Activated T-cell treated with anti-CD3 and anti-CD28 coated beads for 4 hours (primary cell): ENCODE measurements around the gene CCDC102B.
"Not testable (repeated sequence)": the region's sequence is repeated elsewhere in the genome, so short reads cannot be mapped to it uniquely, and the experiment has no call there.

Source experiments
- DNase-seq: peaks from one replicate; pipeline ENCODE4 v3.0.0-alpha.2; 2020

The CCDC102B gene

DNA sequence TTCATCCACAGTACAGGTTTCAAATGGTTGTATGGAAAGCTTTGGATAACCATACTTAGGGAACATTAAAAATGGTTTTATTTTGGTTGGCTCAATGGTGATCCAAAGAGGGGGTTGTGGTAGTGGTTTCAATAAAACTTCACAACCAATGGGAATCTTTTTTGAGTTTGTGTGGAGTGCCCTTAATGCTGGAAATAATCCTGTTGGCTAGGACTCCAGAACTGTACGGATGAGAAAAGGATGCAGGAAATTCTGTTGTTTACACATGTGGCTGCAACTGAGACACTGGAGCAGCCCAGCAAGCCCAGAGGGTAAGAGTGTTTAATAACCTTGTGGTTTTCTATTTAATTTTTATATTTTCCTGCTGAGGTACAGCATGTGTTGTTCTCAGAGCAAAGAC is at the start of gene CCDC102B:
TSS of gene CCDC102B (plus strand) at position 210 of the 400 bp plus-strand sequence. CDS start 38,684 bp downstream, outside the sequence.
- DNase-seq = no peak

- no peak for DNase-seq
These were observed 40.8 kb upstream of the CCDC102B start for GRCh38 chr18:68757126-68757525.

GRCh38 chr18:68759308-68759707 is 38.6 kb upstream of the CCDC102B start:
- DNase-seq = no peak

DNA sequence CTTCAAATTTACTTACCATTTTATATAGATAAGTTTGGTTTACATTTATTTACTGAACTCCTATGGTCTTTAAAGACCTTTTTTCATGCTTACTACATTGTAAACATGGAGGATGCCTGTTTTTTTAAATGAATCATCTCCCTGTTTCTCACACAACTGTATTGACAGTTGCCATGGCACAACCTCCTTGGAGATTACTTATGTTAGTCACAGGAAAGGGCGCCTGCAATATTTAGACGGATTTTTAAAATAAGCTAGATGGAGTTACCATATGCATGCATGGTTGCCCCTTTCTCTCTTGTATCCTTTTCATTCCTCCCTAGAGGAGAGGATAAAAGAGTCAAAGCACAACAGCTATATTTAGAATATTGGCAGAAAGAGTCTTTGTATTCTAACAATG is 34.8 kb upstream of the CCDC102B start:
- no peak for DNase-seq

DNA sequence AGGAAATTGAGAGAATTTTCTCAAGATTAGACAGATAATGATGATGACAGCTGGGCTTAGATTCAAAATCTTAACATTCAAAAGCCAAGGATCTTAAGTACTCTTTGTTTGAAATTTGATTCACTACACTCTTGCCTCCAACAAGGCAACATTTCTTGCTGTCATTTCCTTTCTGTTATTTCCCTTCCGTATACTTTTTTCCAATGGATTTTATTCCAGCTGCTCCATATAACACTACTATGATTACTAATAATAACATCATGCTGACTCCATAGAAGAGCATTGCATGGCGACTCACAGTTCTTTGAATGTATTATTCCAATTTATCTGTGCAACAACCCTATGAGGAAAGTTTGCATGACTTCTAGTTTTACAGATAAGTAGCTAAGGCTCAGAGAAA is 33.9 kb upstream of the CCDC102B start:
- no peak for DNase-seq

DNA sequence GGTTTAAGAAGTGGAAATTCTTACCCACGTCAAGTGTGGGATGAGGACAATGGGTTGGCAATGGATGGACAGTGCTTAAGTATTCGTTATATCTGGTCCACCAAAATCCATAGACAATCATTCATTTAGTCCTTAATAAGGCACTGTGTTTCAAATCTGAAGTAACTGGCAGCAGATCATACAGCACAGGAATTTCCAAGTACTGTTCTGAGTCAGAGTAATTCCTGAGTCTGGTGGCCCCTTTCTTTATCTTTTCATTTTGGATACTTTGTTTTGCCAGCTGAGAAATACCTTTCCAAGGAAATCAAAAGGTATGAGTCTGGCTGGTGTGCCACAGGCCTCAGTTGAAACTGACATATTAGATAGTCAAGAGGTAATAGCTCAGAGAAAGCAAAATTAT is 31.4 kb upstream of the CCDC102B start:
- no peak for DNase-seq

GRCh38 chr18:68769461-68769860 is 28.4 kb upstream of the CCDC102B start:
- DNase-seq = no peak

- DNase-seq = no peak
These were observed 25.6 kb upstream of the CCDC102B start for GRCh38 chr18:68772268-68772667.

- no peak for DNase-seq
These were observed 19.5 kb upstream of the CCDC102B start for GRCh38 chr18:68778280-68778886.

DNA sequence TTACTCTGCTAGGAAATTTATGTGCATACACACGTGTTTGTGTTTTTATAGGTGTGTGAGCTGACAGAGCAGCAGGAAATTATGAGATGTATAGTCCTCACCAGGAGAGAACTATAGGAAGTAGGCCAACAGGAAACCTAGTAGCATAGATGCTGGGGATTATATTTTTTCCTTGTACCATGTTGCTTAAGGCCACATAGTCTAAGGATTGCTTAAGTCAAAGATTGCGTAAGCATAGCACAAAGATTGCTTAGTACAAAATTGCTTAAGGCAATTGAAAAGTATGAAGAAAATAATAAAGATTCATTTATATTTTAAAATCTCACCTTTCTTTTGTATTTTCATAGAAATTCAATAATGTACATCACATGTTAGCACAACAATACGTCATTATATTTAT is 18.7 kb upstream of the CCDC102B start:
- no peak for DNase-seq

- no peak for DNase-seq
These were observed 16.9 kb upstream of the CCDC102B start for GRCh38 chr18:68780802-68781635.

GRCh38 chr18:68783506-68783905 is 14.4 kb upstream of the CCDC102B start:
- no peak for DNase-seq

- DNase-seq = no peak
These were observed 13.8 kb upstream of the CCDC102B start for GRCh38 chr18:68784071-68784470.

DNA sequence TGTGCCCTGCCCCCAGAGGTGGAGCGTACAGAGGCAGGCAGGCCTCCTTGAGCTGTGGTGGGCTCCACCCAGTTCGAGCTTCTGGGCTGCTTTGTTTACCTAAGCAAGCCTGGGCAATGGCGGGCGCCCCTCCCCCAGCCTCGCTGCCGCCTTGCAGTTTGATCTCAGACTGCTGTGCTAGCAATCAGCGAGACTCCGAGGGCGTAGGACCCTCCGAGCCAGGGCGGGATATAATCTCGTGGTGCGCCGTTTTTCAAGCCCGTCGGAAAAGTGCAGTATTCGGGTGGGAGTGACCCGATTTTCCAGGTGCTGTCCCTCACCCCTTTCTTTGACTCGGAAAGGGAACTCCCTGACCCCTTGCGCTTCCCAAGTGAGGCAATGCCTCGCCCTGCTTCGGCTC is 7.6 kb upstream of the CCDC102B start:
- not testable (repeated sequence) for DNase-seq

DNA sequence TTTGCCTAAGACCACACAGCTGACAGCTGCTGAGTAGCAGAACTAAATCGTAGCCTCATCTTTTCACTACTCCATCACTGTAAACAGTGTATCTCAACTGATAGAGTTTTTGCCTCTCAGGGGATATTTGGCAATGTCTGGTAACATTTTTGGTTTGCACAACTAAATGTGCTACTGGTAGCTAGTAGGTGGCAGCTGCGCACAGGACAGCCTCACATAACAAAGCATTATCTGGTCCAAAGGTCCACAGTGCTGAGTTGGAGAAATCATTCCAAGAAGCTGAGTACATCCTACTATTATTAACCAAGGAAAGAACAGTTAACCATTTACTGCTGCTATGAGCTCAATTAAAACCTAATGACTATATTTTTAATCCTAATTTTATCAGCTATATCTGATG is 6.1 kb upstream of the CCDC102B start:
- no peak for DNase-seq

DNA sequence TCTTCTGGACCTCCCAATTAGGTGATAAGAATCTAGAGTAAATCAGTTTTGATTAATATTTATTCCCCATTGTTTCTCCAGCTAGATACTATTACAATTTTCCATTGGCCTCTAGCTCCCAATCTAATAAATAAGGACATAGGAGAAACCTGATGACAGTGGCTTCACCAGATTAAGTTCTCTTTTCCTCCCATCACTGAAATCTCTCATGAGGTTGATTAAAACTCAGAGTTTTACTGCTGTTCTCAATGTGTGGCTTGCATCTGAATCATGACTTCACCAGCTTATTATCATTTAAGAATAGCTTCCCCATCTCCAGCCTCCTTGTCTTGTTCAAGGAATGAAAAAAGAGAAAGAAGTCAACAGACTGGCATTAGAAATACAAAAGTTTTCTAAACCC is 3.9 kb upstream of the CCDC102B start:
- no peak for DNase-seq

- no peak for DNase-seq
These were observed 767 bp upstream of the CCDC102B start for GRCh38 chr18:68796936-68797690.

GRCh38 chr18:68800075-68800474 is 2.2 kb downstream of the CCDC102B start:
- no peak for DNase-seq

DNA sequence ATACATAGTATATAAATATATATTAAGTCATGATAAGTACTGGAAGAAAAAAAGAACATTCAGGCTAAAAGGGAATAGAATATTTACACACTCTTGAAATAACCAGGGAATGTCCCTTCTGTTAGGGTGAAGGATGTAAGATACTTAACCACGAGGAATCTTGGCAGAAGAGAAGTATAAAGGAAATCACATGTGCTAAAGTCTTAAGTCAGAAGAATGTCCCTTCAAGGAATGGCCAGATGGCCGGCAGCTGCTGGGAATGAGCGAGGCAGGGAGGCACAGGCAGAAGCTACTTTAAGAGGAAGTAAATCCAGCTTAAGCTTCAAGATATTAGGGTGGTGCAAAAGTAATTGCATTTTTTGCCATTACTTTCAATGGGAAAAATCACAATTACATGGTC is 5.5 kb downstream of the CCDC102B start:
- no peak for DNase-seq

DNA sequence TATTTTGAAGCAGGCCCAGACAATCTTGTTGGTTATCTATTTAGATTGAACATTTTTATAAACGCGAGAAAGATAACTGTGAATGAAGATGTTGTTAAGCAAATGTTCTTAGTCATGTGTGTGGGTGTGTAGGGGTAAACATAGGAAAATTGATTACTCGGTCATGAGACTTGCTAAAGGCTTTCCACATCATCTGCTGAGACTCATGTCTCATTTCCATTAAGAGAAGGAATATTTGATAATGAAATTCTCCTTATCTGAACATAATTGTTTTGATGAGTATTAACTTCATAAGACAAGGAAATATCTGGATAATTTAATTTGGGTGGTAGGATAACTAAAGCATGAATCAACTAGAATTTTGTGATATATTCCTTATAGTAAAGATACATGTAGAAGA is 19.7 kb downstream of the CCDC102B start:
- no peak for DNase-seq

DNA sequence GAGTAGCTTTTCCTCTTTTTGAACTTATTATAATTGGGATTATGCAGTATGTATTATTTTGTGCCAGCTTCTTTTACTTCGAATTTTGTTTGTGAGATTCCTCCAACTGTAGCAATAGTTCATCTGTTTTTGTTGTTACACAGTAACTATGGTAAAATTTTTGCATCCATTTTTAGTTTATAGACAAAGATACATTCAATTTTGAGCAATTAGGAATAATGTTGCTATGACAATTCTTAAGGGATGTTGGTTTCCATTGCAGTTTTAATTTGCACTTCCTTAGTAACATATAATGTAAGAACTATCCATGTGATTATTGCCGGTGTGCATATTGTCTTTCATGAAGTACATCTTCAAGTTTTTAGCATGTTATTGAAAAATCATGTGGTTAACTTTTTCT is 20.7 kb downstream of the CCDC102B start:
- no peak for DNase-seq

GRCh38 chr18:68822926-68823325 is 25.0 kb downstream of the CCDC102B start:
- DNase-seq = no peak

- no peak for DNase-seq
These were observed 28.2 kb downstream of the CCDC102B start for GRCh38 chr18:68826121-68826520.
